HepG2 (cell line): ENCODE measurements around the gene VEPH1. TPM values are rescaled to one million over a fixed set of nuclear protein-coding genes. Genes with fewer than 3 reads are reported as not detected.

Source experiments
- ATAC-seq: fragments of 200-7000 bp; cut with Tn5 transposase; 3 replicates; pipeline ENCODE4 v1.9.1; 2020; ENCODE audit warnings: mild to moderate bottlenecking, moderate library complexity
- BruUV-seq: library from RNA; stranded (reverse); fragments of 400-500 nt; replicated peaks from 2 replicates; lab custom pipeline; 2021; lab: Mats Ljungman, UMichigan
- CTCF ChIA-PET: fragments of 300-600 bp; formaldehyde crosslinking; extraction: SDS; loops from one replicate; lab custom pipeline; 2021; ENCODE audit warnings: low total read pairs, inconsistent platforms, low intra/inter-chr PET ratio; lab: Yijun Ruan, JAX
- POLR2A ChIA-PET: fragments of 350-600 bp; sonication (Branson Sonifier 250); formaldehyde crosslinking; loops from one replicate; lab custom pipeline; 2020; ENCODE audit warnings: antibody characterized with exemption, inconsistent platforms; lab: Yijun Ruan, JAX
- DNase-seq: peaks from one replicate; pipeline ENCODE4 v3.0.0-alpha.2; 2015; ENCODE audit warnings: low spot score
- FAIRE-seq: peaks from 3 replicates; lab custom pipeline; 2011; peaks lifted over from hg19 to GRCh38; lab: Jason Lieb, UNC
- H2AFZ ChIP-seq: one replicate; pipeline ENCODE4 v1.6.1; 2011; ENCODE audit warnings: low read length, inconsistent platforms
- H3K27ac ChIP-seq: fragments of 300-600 bp; 3 replicates; pipeline ENCODE4 v1.8.0; 2011; ENCODE audit warnings: mixed run types, mild to moderate bottlenecking, mixed read lengths, low read length, inconsistent platforms; ENCODE audit not compliant: insufficient read depth; ENCODE audit errors: extremely low read length
- H3K27me3 ChIP-seq, 2 experiments: fragments of 200-600 bp in 1 of 2; 2 replicates in 1 of 2; 3 replicates in 1 of 2; pipeline versions ENCODE4 v1.6.0 to v1.8.0; 2011; ENCODE audit warnings: low read length in 2 of 2, mild to moderate bottlenecking in 2 of 2, moderate library complexity in 2 of 2, inconsistent platforms in 1 of 2; ENCODE audit not compliant: insufficient read depth in 2 of 2, control insufficient read depth in 1 of 2
- H3K36me3 ChIP-seq, 2 experiments: fragments of 200-600 bp in 1 of 2; replicated peaks in 1 of 2; 2 replicates in 1 of 2; 3 replicates in 1 of 2; pipeline versions ENCODE4 v1.5.1 to v1.8.0; 2011; ENCODE audit warnings: low read length in 2 of 2, inconsistent platforms in 1 of 2; ENCODE audit not compliant: insufficient read depth in 2 of 2, control insufficient read depth in 1 of 2
- H3K4me1 ChIP-seq: 2 replicates; pipeline ENCODE4 v1.5.1; 2012; ENCODE audit warnings: low read length, inconsistent platforms; ENCODE audit not compliant: insufficient read depth
- H3K4me2 ChIP-seq: 2 replicates; pipeline ENCODE4 v1.6.0; 2011; ENCODE audit warnings: low read depth, low read length, inconsistent platforms
- H3K4me3 ChIP-seq, 3 experiments: fragments of 200-600 bp in 1 of 3; sonication (generic), shearing (Covaris generic) in 1 of 3; replicated peaks in 1 of 3; 2 replicates each; pipeline ENCODE4 v1.5.1; 2011 to 2016; ENCODE audit warnings: low read length in 3 of 3, inconsistent platforms in 2 of 3, low read depth in 2 of 3, mild to moderate bottlenecking in 2 of 3, control low read depth in 1 of 3, mixed read lengths in 1 of 3; ENCODE audit not compliant: insufficient read depth in 1 of 3
- H3K79me2 ChIP-seq: one replicate; pipeline ENCODE4 v1.6.1; 2011; ENCODE audit warnings: low read length, inconsistent platforms; ENCODE audit not compliant: insufficient read depth
- H3K9ac ChIP-seq: 2 replicates; pipeline ENCODE4 v1.6.0; 2011; ENCODE audit warnings: mild to moderate bottlenecking, low read depth, low read length, inconsistent platforms; ENCODE audit not compliant: insufficient read depth
- H3K9me3 ChIP-seq: 2 replicates; pipeline ENCODE4 v1.5.1; 2012; ENCODE audit warnings: mild to moderate bottlenecking, low read length
- H4K20me1 ChIP-seq: 2 replicates; pipeline ENCODE4 v1.6.0; 2011; ENCODE audit warnings: inconsistent platforms, mild to moderate bottlenecking, low read length, moderate library complexity; ENCODE audit not compliant: insufficient read depth
- ASH2L ChIP-seq: fragments of 300-600, 200-600 bp; sonication (generic); IDR thresholded peaks from 2 replicates; pipeline ENCODE4 v1.7.0; 2017; ENCODE audit warnings: low read depth, mild to moderate bottlenecking, moderate library complexity, mixed read lengths, low read length; ENCODE audit not compliant: insufficient read length
- BORCS8-MEF2B ChIP-seq: sonication (generic); formaldehyde crosslinking; IDR thresholded peaks from 2 replicates; pipeline ENCODE4 v1.8.0; 2022; ENCODE audit warnings: mild to moderate bottlenecking, missing genetic modification reagents
- BRD4 ChIP-seq: sonication (generic); formaldehyde crosslinking; IDR thresholded peaks from 2 replicates; pipeline ENCODE4 v1.4.0; 2020; ENCODE audit warnings: missing genetic modification reagents
- CCAR2 ChIP-seq: fragments of 200-400 bp; formaldehyde crosslinking; optimal IDR thresholded peaks from 2 replicates; pipeline ENCODE3; 2018; ENCODE audit warnings: low read depth, mild to moderate bottlenecking, low read length, moderate library complexity
- EEA1 ChIP-seq: sonication (generic); formaldehyde crosslinking; IDR thresholded peaks from 2 replicates; pipeline ENCODE4 v1.5.1; 2020; ENCODE audit warnings: mild to moderate bottlenecking, missing genetic modification reagents, borderline replicate concordance
- FOXJ3 ChIP-seq: sonication (generic); formaldehyde crosslinking; IDR thresholded peaks from 2 replicates; pipeline ENCODE4 v1.4.0; 2020; ENCODE audit warnings: missing genetic modification reagents, mild to moderate bottlenecking, borderline replicate concordance
- MAFF ChIP-seq: IDR thresholded peaks from 2 replicates; pipeline ENCODE4 v1.6.1; 2011; ENCODE audit warnings: low read depth, low read length, improper control_type of control experiment
- NFKBIZ ChIP-seq: IDR thresholded peaks from 2 replicates; pipeline ENCODE4 v1.6.1; 2018; ENCODE audit warnings: missing genetic modification reagents, missing compliant biosample characterization
- SMAD3 ChIP-seq: sonication (generic); formaldehyde crosslinking; IDR thresholded peaks from 2 replicates; pipeline ENCODE4 v1.4.0; 2020; ENCODE audit warnings: missing genetic modification reagents
- TAF15 ChIP-seq: fragments of 200-400 bp; formaldehyde crosslinking; IDR thresholded peaks from one replicate; pipeline ENCODE4 v1.6.1; 2018; ENCODE audit warnings: mild to moderate bottlenecking, low read depth, low read length; ENCODE audit not compliant: poor library complexity, severe bottlenecking
- ZNF12 ChIP-seq: sonication (generic); formaldehyde crosslinking; IDR thresholded peaks from 2 replicates; pipeline ENCODE4 v1.5.0; 2020; ENCODE audit warnings: missing genetic modification reagents
- ZNF207 ChIP-seq: fragments of 450-650 bp; IDR thresholded peaks from 2 replicates; pipeline ENCODE4 v1.6.1; 2016; ENCODE audit warnings: antibody characterized with exemption, borderline replicate concordance
- ZNF260 ChIP-seq: sonication (generic); formaldehyde crosslinking; IDR thresholded peaks from 2 replicates; pipeline ENCODE4 v1.4.0; 2020; ENCODE audit warnings: missing genetic modification reagents, low read depth, mild to moderate bottlenecking, borderline replicate concordance
- ZNF274 ChIP-seq: sonication (generic); formaldehyde crosslinking; IDR thresholded peaks from 2 replicates; pipeline ENCODE4 v1.5.1; 2020; ENCODE audit warnings: mild to moderate bottlenecking, missing genetic modification reagents
- WGBS: methylation state at CpG from one replicate; pipeline ENCODE4 v1.1.6; 2017; ENCODE audit warnings: low lambda C conversion rate; 5-methylcytosine and 5-hydroxymethylcytosine counted together
- in situ Hi-C: cut with HindIII; loops from 2 replicates; pipeline ENCODE4 v1.10.0; 2017; ENCODE audit warnings: low pct_unique_long_range_greater_than_20kb; ENCODE audit not compliant: extremely low pct_ligation_motif_present
- intact Hi-C: fragments of 100-400 bp; cut with micrococcal nuclease; formaldehyde crosslinking; loops from one replicate; pipeline ENCODE4 v1.10.0; 2022; ENCODE audit not compliant: unreplicated experiment
- polyA plus RNA-seq, 8 experiments: library from polyadenylated mRNA; depleted of rRNA in 3 of 8; stranded (reverse) in 7 of 8; unstranded in 1 of 8; fragments of >200 nt; fragmentation: Illumina TruSeq in 4 of 8; extraction: Trizol in 4 of 8; gene quantifications; 2 replicates each; pipeline versions ENCODE4 v1.2.1 to v1.2.3, GENCODE V29; 2011 to 2016; ENCODE audit warnings: low read depth in 4 of 8, missing spikeins in 1 of 8, mixed read lengths in 1 of 8; ENCODE audit not compliant: insufficient read depth in 1 of 8
- total RNA-seq, 5 experiments: library from RNA; depleted of rRNA; stranded (reverse); fragments of >200 nt; fragmentation: Illumina TruSeq; extraction: Trizol; gene quantifications; 2 replicates each; pipeline ENCODE4 v1.2.3, GENCODE V29; 2016; ENCODE audit warnings: low read depth in 1 of 5
- TF ChIP-seq, protein P1 (sequence below): sonication (generic); formaldehyde crosslinking; IDR thresholded peaks from 2 replicates; pipeline ENCODE4 v1.8.1; 2023; ENCODE audit warnings: mild to moderate bottlenecking, inconsistent platforms, moderate library complexity, missing genetic modification reagents, borderline replicate concordance
- TF ChIP-seq, protein P2 (sequence below): IDR thresholded peaks from 2 replicates; pipeline ENCODE4 v1.6.1; 2016
- TF ChIP-seq, protein P3 (sequence below): sonication (generic); formaldehyde crosslinking; IDR thresholded peaks from 2 replicates; pipeline ENCODE4 v1.4.0; 2020; ENCODE audit warnings: missing genetic modification reagents, borderline replicate concordance
- TF ChIP-seq, protein P4 (sequence below): sonication (generic); formaldehyde crosslinking; IDR thresholded peaks from 2 replicates; pipeline ENCODE4 v1.4.0; 2020; ENCODE audit warnings: missing genetic modification reagents, mild to moderate bottlenecking, borderline replicate concordance

The VEPH1 gene
- total and polyA plus RNA-seq, 2 of the 13 experiments (the other 11 are each of a cell fraction or from before 2014, with no cell fraction given) = not detected

DNA sequence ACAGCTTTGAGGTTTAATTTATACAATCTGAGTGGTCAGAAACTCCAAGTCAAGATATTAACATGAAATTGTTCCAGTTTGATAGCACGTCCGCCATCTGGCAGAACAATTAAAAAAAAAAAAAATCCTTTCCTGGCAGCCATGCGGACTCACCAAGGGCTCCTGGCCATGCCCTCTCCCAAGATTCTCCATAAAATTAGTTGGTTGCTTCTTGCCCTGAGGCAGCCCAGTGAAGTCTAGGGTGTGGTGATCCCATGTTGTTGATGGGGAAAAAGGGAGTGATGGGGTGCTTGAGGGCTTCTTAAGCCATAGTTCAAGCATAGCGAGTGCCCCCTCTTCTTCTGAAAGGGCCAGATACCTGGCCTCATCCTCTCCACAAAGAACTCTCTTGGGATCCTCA is 261.6 kb downstream of the VEPH1 start (continued):
- TF ChIP-seq ZNF207 = no peak
- TF ChIP-seq MAFF = no peak
- TF ChIP-seq, protein P1, sequence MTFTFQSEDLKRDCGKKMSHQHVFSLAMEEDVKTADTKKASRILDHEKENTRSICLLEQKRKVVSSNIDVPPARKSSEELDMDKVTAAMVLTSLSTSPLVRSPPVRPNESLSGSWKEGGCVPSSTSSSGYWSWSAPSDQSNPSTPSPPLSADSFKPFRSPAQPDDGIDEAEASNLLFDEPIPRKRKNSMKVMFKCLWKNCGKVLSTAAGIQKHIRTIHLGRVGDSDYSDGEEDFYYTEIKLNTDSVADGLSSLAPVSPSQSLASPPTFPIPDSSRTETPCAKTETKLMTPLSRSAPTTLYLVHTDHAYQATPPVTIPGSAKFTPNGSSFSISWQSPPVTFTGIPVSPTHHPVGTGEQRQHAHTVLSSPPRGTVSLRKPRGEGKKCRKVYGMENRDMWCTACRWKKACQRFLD (CRISPR knock-in tag) = no peak
- TF ChIP-seq FOXJ3 = no peak
- TF ChIP-seq, protein P2, sequence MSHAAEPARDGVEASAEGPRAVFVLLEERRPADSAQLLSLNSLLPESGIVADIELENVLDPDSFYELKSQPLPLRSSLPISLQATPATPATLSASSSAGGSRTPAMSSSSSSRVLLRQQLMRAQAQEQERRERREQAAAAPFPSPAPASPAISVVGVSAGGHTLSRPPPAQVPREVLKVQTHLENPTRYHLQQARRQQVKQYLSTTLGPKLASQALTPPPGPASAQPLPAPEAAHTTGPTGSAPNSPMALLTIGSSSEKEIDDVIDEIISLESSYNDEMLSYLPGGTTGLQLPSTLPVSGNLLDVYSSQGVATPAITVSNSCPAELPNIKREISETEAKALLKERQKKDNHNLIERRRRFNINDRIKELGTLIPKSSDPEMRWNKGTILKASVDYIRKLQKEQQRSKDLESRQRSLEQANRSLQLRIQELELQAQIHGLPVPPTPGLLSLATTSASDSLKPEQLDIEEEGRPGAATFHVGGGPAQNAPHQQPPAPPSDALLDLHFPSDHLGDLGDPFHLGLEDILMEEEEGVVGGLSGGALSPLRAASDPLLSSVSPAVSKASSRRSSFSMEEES (CRISPR knock-in tag) = no peak
- TF ChIP-seq ASH2L = no peak
- TF ChIP-seq NFKBIZ = no peak
- TF ChIP-seq, all 625 proteins: peak for 0

DNA sequence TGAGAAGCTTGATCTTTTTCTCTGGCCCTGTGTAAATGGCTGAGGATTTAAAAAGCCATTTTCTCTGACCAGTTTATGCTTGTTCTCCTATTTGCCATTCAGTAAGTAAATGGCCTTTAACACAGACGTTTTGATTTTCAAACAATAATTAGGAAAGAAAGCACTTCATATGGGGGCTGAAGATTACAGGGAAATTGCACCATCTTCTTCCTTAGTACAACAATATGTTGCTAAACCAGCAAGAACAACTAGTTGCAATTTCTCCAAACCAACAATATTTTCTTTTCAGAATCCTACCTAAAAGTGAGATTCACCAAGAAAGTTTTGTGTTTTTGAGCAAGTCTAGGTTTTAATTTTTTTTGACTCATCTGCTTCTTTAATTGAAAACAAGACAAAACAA is 262.8 kb downstream of the VEPH1 start:
- POLR2A ChIA-PET = no interaction called here
- TF ChIP-seq CCAR2 (no peak), BORCS8-MEF2B (CRISPR knock-in tag) (no peak), TAF15 (no peak), EEA1 (no peak), ZNF12 (CRISPR knock-in tag) (no peak), SMAD3 (no peak), ZNF274 (CRISPR knock-in tag) (no peak), BRD4 (CRISPR knock-in tag) (no peak), ZNF260 (CRISPR knock-in tag) (no peak)
- TF ChIP-seq, protein P3, sequence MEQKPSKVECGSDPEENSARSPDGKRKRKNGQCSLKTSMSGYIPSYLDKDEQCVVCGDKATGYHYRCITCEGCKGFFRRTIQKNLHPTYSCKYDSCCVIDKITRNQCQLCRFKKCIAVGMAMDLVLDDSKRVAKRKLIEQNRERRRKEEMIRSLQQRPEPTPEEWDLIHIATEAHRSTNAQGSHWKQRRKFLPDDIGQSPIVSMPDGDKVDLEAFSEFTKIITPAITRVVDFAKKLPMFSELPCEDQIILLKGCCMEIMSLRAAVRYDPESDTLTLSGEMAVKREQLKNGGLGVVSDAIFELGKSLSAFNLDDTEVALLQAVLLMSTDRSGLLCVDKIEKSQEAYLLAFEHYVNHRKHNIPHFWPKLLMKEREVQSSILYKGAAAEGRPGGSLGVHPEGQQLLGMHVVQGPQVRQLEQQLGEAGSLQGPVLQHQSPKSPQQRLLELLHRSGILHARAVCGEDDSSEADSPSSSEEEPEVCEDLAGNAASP (CRISPR knock-in tag) = no peak
- TF ChIP-seq, protein P4, sequence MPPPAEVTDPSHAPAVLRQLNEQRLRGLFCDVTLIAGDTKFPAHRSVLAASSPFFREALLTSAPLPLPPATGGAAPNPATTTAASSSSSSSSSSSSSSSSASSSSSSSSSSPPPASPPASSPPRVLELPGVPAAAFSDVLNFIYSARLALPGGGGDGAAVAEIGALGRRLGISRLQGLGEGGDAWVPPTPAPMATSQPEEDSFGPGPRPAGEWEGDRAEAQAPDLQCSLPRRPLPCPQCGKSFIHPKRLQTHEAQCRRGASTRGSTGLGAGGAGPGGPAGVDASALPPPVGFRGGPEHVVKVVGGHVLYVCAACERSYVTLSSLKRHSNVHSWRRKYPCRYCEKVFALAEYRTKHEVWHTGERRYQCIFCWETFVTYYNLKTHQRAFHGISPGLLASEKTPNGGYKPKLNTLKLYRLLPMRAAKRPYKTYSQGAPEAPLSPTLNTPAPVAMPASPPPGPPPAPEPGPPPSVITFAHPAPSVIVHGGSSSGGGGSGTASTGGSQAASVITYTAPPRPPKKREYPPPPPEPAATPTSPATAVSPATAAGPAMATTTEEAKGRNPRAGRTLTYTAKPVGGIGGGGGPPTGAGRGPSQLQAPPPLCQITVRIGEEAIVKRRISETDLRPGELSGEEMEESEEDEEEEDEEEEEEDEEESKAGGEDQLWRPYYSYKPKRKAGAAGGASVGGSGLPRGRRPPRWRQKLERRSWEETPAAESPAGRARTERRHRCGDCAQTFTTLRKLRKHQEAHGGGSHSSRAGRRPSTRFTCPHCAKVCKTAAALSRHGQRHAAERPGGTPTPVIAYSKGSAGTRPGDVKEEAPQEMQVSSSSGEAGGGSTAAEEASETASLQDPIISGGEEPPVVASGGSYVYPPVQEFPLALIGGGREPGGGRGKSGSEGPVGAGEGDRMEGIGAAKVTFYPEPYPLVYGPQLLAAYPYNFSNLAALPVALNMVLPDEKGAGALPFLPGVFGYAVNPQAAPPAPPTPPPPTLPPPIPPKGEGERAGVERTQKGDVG (CRISPR knock-in tag) = no peak

More for the DNA sequence above, 262.8 kb downstream of the VEPH1 start:
- intact Hi-C loops = no loop called here
- WGBS = 0% methylated on average over 1 of the region's 1 CpG
- Histone ChIP-seq H3K36me3 (no peaks in the 10 kb centered on the region), H3K9me3 (no peaks in the 10 kb centered on the region), H4K20me1 (no peaks in the 10 kb centered on the region), H3K27me3 (no peaks in the 10 kb centered on the region; a peak in 1 of 5 replicates), H3K27ac (no peak overlapping the region), H3K4me3 (no peak overlapping the region), H2AFZ (no peak overlapping the region), H3K4me1 (no peaks in the 10 kb centered on the region), H3K79me2 (no peaks in the 10 kb centered on the region), H3K9ac (no peak overlapping the region), H3K4me2 (no peak overlapping the region)
- CTCF ChIA-PET = no interaction called here
- no peak for FAIRE-seq
- in situ Hi-C loops = loop anchor here (5.0 kb wide), 1 partner anchor 78 kb away; the partner anchor contains the start of gene CCNL1
- ATAC-seq = no peak
- DNase-seq = no peak
- no TSS peak for BruUV-seq
